Right forelimb (tissue), 1 donor: ENCODE measurements around the gene PDGFC.
"Not testable (repeated sequence)": the region's sequence is repeated elsewhere in the genome, so short reads cannot be mapped to it uniquely, and the experiment has no call there.

ENCODE experiments used
- DNase-seq: peaks from one replicate; pipeline ENCODE4 v3.0.0-alpha.2; 2018

PDGFC gene

DNA sequence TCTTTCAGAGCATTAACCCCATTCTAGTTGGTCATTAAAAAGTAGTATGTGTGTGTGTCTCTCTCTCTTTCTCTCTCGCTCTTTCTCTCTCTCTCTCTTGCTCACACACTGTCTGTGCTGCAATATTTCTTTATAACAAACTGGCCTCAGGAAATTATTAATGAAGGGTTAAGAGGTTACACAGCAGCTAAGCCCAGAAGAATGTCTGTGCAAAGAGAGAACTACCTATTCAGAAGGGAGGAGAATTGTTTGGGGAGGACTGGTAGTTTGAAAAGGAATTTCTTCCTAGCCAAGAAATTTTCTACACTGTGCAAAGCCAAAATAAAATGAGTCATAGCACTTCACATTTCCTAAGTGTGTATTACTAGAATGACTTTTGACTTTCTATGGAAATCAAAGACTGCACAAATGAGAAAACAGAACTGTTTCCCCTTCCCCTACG lies 22.2 kb downstream of the PDGFC start:
- no peak for DNase-seq

DNA sequence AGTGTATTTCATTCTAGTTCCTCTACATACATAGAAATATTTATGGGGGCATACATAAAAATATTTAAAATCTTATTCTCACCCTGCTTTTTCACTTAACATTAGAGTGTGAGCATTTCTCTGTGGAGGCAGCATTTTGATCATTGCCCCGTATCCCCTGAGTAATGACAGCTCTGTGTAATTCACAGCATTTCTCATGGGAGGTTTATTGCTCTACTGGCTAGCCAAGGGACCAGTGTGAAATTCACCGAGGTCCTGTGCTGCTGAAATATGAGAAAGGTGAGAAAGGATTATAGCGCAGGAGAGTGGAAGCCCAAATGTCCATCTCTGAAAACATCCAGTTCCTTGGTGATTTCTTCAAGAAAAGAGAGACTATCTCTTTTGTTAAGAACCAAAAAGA lies 22.9 kb downstream of the PDGFC start:
- no peak for DNase-seq

DNA sequence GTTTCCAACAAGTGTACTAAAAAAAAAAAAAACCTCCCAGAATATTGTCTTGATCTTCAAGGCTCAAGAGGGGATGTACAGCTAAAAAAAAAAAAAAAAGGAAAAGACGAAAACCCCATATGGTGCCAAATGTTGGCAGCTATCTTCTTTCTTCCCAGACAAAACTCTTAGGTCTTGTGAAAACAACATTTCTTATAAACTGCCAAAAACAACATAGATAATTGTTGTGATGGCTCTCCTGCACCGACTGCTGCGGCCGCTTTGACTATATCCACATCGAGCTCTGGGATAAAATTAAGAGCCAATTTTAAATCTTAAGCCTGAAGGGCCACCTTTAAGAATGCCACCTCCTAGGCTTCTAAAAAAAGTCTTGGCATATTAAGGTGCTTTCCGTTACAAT lies 23.5 kb downstream of the PDGFC start:
- no peak for DNase-seq

DNA sequence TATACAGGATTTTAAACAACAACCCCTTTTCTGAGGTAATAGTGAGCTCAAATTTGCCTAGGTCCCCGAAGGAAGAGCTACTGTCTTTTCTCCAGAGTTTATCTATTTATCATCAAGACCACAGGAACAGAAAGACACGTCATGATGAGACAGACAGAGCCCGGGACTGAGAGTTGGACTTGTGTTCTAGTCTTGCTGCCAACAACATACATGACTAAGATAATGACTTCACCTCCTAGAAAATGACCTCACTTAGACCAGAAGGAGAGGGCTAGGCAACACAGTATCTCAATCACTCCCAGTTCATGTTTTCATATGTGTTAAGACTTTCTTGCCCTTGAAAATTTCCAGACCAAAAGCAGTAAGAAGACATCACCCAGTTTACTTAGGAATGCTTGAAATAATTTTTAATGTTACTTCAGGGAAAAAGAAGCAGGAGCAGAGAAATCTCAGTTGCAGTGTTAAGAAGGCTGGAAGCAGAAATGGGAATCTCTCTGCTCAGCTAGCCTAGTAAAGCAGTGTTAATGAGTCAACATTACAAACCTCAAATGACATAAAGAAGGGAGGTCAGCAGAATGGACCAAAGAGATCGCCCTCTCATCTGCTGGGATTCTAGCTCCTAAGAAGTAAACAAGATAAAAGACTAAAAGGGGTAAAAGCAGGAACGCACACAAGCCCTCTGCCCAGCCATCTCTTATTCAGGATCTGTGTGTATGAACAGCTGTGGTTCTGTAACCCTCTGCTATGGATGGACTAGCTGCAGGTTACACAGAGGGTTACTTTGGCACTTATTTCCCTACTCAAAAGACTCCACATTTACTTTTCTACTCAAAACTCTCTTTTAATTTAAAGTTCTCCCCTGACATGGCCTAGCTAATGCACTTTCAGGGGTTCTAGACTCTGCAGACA lies 24.8 kb downstream of the PDGFC start:
- DNase-seq: no peak

DNA sequence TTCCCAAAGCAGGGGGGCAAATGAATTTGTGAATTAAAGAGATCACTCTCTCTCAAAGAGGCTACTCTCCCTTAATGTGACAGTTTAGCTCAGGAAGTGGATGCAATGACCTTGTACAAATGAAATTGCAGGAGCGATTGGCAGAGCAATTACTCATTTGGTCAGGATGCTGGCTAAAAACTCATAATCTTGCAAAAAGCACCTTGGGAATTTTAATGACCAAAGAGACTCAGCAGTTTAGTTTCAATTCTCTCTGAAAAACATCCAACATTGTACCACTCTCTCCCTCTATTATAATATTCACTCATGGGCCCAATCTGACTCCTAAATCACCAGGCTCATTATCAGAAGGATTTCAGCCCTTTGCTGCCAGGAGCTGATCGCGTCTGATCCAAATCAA lies 26.1 kb downstream of the PDGFC start:
- DNase-seq: no peak

DNA sequence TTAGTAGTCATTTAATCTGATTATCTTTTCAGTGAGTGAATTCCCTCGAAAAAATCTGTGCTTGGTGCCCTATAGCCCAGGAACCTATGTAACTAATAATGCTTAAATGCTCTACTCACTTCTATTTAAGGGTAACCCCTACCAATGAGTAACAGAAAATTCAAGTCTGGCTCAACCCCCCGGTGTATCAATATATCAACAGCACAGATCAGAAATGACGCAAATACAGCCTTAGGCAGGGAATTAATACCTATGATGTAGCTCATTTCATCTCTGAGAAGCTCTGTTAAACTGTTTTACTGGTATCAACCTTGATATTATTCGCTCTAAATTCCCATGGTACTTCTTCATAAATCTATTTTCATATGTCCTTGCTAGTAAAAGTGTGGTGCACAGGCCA lies 28.6 kb downstream of the PDGFC start:
- DNase-seq: no peak

DNA sequence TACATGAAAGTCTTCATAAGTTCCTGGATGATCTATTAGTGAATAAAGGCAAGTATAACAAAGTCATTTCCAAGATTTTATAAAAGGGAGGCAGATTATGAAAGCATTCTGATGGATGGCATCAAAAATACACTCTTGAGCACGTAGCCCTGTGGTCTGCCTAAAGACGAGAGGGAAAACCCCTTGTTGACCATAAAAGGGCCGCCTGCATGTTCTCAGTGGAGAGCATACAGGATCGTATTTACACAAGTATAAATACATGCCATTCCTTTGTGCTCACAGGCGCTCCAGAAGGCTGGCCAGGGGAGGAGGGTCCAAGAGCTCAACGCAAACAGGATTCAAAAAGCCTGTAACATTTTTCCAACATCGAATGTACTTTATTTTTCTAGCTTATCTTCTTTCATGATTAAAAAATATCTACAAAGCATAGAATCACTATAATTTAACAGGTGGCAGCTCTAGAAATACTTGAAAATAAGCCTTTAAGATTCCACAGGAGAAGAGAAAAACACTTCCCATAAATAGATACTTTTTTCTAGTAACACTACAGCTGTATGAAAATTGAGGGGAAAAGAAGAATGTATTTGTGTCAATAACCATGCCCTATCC lies 29.6 kb downstream of the PDGFC start:
- DNase-seq: peak; percentile 58

DNA sequence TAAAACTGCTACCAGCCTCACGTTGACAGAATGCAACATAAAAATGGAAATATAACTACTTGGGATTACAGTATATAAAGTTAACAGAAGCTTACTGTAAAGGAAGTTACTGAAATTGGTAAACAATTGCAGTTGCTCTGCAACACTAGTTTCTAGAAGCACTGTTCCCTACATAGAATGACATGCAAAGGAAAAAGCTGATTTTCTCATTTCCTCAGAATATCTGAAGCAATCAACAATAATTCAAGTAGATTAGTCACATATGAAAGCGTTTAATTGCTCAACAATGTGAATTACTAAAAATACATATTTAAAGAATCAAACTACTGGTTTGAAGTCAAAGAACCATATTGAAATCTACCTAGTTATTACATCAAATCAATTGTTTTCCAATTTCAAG lies 31.8 kb downstream of the PDGFC start:
- DNase-seq: no peak

DNA sequence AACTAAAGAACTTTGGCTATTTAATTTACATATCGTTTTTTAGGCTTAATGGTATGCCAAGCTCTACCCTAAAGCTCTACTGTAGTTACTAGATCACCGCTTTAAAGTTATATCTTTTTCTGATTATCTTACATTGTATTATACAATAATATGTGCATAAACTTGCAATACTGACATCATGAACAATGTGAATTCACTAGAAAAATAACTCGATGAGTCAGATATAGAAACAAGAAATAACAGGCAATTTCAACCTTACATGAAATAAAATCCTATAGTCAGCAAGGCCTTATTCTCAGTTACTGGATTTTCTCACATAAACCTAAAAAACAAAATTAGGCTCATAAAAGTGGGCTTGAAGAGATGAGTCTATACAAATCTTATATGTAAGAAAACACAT lies 32.5 kb downstream of the PDGFC start:
- DNase-seq: no peak

DNA sequence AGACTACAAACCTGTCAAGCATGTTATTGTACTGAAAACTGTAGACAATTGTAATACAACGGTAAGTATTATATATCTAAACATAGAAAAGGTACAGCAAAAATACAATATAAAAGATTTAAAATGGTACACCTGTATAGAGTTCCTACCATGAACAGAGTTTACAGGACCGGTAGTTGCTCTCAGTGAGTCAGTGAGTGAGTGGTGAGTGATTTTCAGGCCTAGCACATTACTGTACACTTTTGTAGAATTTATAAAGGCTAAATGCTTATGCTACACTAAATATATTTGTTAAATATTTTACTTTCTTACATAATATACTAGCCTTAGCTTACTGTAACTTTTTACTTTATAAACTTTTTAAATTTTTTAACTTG lies 37.4 kb downstream of the PDGFC start:
- no peak for DNase-seq

DNA sequence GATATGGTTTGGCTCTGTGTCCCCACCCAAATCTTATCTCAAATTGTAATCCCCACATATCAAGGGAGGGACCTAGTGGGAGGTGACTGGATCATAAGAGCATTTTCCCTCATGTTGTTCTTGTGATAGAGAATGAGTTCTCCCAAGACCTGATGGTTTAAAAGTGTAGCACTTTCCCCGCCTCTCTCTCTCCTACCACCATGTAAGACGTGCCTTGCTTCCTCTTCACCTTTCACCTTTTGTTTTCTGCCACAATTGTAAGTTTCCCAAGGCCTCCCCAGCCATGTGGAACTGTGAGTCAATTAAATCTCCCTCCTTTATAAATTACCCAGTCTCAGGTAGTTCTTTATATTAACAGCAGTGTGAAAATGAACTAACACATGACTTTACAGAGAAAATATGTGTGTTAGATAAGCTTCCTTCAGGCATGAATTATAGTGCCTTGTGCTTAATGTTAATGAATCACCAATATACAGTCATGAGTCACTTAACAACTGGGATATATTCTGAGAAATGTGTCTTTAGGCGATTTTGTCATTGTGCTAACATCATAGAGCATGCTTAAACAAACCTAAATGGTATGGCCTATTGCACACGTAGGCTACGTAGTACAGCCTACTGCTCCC lies 37.9 kb downstream of the PDGFC start:
- no peak for DNase-seq

DNA sequence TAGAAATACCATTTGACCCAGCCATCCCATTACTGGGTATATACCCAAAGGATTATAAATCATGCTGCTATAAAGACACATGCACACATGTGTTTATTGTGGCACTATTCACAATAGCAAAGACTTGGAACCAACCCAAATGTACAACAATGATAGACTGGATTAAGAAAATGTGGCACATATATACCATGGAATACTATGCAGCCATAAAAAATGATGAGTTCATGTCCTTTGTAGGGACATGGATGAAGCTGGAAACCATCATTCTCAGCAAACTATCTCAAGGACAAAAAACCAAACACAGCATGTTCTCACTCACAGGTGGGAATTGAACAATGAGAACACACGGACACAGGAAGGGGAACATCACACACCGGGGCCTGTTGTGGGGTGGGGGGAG lies 39.2 kb downstream of the PDGFC start:
- DNase-seq: not testable (repeated sequence)

DNA sequence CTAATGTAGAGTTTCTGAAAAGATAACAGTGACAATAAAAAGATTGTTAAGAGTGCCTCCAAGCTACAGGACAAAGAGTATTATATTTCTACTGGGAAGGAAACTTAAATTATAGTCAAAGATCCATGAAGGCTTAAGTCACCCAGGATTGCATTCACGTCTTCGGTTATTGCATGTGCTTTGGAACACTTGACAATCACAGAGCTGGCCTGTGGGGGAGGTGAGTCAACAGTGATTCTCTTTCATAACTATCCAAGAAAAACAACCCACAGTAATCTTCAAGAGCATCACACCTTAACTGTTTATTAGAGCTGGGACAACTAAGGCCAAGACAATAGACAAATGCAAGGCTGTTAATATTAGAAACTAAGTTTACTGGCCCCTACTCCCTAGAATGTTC lies 40.3 kb downstream of the PDGFC start:
- DNase-seq: no peak

DNA sequence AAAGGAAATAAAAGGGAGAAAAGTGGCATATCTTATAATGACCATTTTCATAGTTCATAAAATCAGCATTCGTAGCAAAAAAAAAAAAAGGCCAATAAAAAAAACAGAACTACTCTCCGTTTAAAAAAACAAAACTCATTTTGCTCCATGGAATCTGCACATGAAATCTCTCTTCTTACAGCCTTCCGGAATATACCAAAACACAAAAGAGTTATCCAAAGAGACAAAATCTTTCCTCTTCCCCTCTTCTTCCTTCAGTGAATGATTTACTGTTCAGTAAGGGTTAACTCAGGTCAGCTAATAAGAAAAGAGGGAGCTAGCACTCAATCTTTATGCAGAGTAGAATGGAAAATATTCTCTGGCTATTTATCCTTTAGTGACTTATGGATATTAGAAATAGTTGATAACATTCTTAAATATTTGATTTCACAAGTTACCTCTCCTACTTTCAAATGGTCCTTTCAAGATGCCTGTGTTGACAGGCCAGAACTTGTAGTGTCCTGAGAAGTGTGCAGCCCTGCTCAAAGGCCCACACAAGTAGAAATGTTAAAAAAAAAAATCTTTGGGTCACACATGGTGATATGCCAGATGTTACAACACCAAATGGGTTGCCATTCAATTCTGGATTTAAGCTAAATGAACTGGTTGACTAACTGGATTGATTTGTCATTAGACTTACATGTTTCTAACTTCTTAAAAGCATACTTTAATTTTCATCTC lies 42.1 kb downstream of the PDGFC start:
- DNase-seq: no peak

DNA sequence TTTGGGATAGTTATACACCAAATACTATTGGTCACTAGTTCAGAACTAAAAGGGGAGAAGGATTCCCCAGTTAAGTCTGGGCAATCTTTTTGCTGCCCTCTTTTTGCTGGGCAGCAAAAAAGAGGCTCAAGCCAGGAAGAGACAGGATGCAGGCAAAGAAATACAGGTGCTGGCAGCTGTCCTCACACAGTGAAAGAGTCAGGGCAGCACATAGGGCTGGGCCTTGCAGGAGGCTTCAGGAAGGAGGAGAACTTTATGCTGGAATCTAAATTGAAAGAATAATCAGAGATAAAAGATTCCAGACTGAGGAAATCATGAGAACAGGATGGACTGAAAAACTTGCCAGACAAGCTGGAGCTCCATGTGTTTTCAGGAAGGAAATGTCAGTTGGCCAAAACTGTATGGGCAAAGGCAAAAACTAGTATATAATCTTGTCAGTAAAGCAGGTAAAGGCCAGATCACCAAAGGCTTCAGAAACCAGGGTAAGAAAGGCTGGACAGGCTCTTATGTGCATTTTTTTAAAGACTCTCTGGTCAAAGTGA lies 46.8 kb downstream of the PDGFC start:
- DNase-seq: no peak

DNA sequence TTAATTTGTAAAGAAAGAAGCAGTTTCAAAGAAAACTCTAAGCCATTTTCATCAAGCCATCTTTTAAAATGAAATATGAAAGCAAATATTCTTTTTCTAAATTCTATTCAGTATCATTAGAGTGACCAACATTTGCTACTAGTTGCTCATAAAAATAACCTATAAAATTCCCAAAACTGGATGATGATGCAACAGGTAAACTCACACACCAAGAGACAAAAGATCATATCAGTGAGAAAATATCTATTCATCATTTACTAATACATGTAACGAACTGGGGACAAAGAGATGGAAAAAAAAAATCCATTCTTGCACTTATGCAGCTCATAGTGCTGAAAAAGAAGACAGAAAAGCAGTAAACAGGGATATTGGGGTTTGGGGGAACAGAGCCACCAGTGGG lies 48.1 kb downstream of the PDGFC start:
- no peak for DNase-seq

DNA sequence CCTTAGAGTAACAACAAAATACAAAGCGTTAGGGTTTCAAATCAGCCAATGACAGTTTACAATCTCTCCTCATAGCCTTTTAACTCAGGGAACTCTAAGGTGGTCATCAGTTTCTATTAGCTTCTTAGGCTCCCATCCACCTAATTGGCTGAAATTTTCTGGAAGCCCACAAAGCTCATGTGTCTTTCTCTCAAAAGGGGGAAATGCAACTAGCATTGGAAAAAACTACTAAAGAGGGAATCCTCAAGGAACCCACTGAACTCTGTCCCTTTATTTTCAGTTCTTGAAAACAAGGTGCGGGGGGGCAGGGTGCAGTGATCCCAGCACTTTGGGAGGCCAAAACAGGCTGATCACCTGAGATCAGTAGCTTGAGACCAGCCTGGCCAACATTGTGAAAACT lies 56.4 kb downstream of the PDGFC start:
- DNase-seq: no peak

DNA sequence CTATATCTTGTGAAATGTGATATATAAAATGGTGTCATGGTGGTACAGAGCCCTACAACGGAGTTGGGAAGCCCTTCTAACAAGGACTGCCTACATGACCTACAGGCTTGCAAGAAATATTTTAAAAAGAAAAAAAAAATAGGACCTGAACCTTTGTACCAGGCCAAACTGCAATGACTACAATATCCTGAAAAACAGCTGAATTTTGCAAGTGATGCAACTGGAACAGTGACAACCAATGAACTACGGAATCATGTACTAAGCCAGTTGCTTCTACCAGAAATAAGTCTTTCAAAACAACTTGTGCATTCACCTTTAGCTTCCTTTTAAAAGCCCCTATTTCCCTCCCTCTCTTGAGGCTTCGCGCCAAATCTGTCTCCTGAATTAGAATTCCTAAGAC lies 58.4 kb downstream of the PDGFC start:
- no peak for DNase-seq

DNA sequence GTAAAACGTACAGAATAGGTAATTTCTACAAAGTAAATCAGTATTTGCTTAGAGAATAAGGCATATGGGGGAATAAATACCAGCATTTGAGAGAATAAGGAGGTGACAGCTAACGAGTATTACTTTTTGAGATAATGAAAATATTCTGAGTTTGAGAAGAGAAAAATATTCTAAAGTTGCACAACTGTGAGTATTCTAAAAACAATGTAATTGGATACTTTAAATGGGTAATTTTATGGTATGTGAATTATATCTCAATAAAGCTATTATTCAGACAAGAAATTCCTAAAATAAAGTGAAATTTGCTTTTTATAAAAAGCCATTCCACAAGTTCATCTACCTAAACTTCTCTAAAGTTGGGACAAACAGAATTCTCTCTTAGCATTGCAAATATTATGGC lies 62.6 kb downstream of the PDGFC start:
- no peak for DNase-seq

DNA sequence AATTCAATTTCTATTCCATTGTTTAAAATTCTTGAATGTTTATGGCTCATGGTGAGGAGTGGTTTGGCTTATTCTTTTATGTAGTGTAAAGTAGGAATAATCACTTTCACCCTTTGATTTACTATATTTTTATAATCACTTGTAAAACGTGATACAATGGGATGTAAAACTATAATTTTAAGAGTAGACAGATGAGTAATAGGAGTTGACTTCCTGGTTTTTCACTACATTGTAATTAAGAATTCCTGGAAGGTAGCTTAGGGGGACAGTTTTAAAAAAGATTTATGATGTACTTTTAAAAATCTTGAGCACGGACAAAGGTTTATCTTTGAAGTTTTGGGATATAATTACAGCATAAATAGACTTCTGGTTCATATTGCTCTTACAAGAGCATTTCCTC lies 65.3 kb downstream of the PDGFC start:
- no peak for DNase-seq

DNA sequence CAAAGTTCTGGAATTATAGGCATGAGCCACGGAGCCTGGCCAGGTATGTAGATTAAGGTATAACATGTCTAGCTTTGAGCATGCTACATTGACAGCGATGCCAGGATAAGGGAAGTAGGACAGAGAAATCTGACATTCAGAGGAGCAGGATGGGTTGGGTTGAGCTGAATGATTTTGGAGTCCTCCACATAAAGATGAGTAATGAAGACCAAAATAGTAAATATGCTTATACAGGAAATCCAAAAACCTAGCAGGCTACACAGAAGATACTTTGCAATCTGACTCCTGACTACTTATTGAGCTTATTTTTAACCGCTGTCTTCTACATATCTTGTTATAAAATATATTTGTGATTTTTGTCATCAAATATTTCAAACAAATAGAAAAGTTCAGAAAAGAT lies 69.7 kb downstream of the PDGFC start:
- no peak for DNase-seq

DNA sequence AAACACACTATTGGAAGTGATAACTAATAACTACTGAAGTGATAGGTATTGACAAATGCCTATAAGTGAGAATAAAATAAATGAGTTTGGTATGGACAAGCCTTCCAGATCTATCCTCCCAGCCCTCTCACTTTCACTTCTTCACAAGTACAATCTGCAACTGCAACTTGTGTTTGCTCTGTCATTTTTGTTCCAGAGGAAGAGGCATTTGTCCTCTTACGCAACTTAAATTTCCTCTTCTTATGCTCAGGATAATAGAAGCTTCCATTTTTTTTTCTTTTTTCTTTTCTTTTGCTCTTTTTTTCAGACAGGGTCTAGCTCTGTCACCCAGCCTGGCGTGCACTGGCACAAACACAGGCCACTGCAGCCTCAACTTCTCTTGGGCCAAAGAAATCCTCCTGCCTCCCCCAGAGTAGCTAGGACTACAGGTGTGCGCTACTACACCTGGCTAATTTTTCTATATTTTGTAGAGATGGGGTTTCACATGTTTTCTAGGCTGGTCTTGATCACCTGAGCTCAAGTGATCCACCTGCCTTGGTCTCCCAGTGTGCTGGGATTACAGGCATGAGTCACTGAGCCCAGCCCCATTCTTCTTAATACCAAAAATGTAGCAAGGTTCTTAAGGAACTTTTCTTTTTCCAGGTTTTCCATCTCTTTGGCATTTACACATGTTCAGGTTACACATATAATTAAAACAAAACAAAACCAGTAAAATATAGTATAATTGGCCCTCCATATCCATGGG lies 73.1 kb downstream of the PDGFC start:
- DNase-seq: no peak

DNA sequence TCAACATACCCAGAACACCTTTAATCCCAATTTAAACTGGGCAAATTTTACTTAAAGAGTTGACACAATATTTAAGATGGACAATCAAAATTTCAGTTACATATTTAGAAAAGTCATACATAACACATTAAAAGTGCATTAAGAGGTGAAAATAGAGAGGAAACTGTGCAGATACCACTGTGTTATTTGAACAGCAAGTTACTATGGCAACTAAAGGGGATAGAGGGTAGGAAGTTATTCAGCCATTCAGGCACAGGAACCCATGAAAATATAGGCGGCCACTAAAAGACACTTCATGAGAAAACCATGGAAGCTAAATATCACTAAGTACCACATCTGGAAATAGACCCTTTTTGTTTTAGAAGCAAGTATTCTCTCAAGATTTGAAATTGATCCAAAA lies 75.1 kb downstream of the PDGFC start:
- no peak for DNase-seq
